Posterior vena cava (tissue), 2 donors: ENCODE results near the gene TM6SF1. TPM values are rescaled to one million over a fixed set of nuclear protein-coding genes. Genes with fewer than 3 reads are reported as not detected.
"Not testable (repeated sequence)": the region's sequence is repeated elsewhere in the genome, so short reads cannot be mapped to it uniquely, and the experiment has no call there.

ENCODE experiments used
- DNase-seq: peaks from one replicate; pipeline ENCODE4 v3.0.0-alpha.2; 2020; ENCODE audit warnings: low spot score
- intact Hi-C, 2 donors: fragments of 100-400 bp; cut with DNase I; formaldehyde crosslinking; loops; one replicate each; pipeline versions ENCODE4 v1.14.1 to v1.14.2; 2022 to 2023
- total RNA-seq, 2 donors: library from RNA; stranded (reverse); fragmentation: NEBNext Ultra II Directional; extraction: Animal tissue kit (Norgen Biotek cat#: 25700); gene quantifications; one replicate each; pipeline ENCODE4 v1.2.1, GENCODE V29; 2021
- donor health status: DM: yes; HTN: yes; CAD: no.
- donor health status: DM: yes; HTN: yes; CAD: no.

TM6SF1 gene
- total RNA-seq, 2 donors from 2014 or later, result 6.9 to 8.1 TPM

- intact Hi-C loops, result no loop called here
- DNase-seq, result no peak
These were observed 24.6 kb upstream of the TM6SF1 start for GRCh38 chr15:83082730-83083386.

GRCh38 chr15:83085461-83085860 lies 22.0 kb upstream of the TM6SF1 start:
- intact Hi-C loops, DNase-seq: not testable (repeated sequence)

- DNase-seq, intact Hi-C loops: not testable (repeated sequence)
These were observed 21.4 kb upstream of the TM6SF1 start for GRCh38 chr15:83085864-83086552.

DNA sequence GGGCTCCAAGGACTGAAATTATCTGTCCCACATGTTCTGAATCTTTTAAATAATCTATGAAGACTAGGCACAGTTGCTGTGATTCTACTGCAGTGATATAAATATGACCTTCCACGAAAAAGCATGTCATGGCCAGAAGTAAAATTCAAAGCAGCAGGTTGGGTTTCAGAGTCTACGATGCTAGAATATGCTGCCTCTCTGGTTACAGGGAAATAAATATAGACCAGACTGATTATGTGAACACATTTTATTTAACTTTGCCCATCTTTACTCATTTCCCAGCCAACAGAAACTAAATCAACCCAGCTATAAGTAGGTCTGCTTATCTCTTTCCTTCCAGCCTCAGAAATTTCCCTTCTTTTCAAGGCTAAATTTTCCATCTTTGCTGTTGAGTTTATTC lies 19.9 kb upstream of the TM6SF1 start:
- intact Hi-C loops, result no loop called here
- DNase-seq, result no peak

DNA sequence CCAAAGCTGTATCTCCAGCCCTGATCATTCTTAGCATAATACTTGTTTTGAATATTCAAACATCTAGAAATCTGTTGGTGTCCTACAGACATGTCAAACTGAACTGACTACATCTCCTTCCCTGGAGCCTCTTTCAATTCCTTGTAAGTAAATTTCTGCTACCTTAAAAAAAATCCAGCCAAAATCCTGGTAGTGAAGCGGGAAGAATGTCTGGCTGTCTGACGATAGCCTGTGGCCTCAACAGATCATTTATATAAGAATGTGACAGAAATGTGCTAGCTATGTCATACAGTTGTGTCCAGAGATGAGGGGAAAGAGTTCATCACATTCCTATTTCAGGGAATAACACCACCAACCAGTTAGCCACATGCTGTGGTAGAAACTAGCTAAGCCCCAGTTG lies 18.6 kb upstream of the TM6SF1 start:
- intact Hi-C loops, result no loop called here
- DNase-seq, result no peak

- DNase-seq, result no peak
- intact Hi-C loops, result no loop called here
These were observed 17.0 kb upstream of the TM6SF1 start for GRCh38 chr15:83090465-83090864.

GRCh38 chr15:83091965-83092308 lies 15.5 kb upstream of the TM6SF1 start:
- intact Hi-C loops, DNase-seq: not testable (repeated sequence)

DNA sequence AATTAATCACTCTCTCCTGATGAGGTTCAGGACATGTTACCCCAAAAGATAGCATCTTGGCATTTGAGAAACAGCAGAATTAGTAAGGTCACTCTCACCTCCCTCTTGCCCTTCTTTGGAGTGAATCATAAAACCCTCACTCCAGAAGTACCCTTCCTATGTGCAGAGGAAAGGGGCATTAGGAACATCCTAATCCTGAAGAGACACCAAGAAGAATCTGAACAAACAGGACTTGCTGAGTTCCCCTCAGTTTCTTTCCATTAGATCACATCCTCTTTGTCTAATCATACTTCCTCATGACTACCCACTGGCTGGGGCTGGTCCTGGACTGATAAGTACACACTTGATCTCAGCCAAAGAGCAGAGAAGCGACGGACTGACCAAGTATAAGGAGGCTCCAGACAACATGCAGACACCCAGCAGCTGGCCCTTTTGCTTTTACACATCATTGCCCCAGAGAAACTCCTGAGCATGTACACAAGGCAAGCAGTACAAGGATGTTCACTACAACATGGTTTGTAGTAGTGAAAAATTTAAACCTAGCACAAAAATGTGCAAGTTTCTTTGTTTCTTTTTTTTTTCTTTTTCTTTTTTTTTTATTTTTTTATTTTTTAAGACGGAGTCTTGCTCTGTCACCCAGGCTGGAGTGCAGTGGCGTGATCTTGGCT lies 15.0 kb upstream of the TM6SF1 start:
- intact Hi-C loops, result no loop called here
- no peak for DNase-seq

- no peak for DNase-seq
- intact Hi-C loops, result no loop called here
These were observed 12.9 kb upstream of the TM6SF1 start for GRCh38 chr15:83094583-83094982.

DNA sequence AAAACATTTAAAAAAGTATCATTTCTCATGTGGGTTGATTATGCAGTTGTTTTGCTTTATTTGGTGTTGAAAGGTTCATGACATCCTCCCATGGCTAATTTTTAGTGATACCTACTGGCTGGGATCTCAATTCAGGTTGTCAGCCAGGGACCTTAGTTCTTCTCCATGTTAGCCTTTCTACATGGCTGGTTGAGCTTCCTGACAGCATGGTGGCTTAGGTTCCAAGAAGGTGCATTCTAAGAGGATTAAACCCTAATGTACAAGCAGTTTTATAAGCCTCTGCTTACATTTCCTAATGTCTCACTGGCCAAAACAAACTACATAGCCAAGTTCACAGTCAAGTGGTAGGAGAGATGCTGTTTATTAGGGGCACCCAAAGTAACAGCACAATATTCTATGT lies 9.4 kb upstream of the TM6SF1 start:
- no peak for DNase-seq

DNA sequence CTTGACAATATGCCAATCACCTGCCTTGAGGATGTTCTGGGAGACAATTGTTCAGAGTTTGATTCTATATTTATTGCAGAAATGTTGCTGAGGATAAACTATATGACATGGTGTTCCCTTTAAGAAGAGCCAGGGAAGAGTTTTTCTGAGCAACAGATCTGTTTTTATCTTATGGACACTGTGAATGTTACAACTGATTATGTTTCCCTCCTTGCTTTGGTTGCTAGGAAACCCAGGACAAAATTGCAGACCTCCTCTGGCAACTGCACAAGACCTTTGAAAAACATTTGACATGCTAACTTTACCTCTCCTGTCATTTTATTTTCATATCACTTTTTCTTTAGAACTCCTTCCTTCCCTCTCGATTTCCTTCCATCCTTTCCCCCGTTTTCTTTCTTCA lies 8.2 kb upstream of the TM6SF1 start:
- no peak for DNase-seq
- intact Hi-C loops, result no loop called here

More for the DNA sequence above, 9.4 kb upstream of the TM6SF1 start:
- intact Hi-C loops, result no loop called here

DNA sequence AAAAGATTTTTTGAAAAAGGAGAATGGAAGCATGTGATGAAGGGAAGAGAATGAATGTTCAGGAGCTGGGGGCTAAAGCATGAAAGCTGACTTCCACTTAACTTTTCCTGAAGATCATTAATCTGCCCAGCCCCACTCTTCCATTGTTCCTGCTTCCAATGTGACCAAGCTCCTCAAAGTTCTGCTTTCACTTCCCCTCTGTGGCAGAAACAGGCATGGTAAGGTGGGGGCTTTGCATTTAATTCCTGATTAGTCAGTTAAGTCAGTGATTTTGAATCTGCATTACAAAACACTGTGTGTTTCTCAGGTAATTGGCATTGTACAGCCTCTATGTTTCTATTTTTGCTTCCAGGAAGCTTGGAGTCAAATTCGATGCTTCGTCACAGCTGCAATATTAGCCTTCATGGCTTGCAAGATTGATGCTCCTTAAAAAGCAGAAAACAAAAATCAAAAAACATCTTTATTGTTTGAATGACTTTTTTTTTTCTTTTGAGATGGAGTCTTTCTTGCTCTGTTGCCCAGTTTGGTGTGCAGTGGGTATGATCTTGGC lies 7.3 kb upstream of the TM6SF1 start:
- intact Hi-C loops, result no loop called here
- DNase-seq, result no peak

- intact Hi-C loops, result no loop called here
- DNase-seq, result no peak
These were observed 5.1 kb upstream of the TM6SF1 start for GRCh38 chr15:83102346-83102745.

GRCh38 chr15:83104141-83104540 lies 3.3 kb upstream of the TM6SF1 start:
- DNase-seq, result no peak
- intact Hi-C loops, result no loop called here

- intact Hi-C loops, result no loop called here
- no peak for DNase-seq
These were observed 2.0 kb upstream of the TM6SF1 start for GRCh38 chr15:83105440-83105839.

- intact Hi-C loops, result no loop called here
- DNase-seq, result no peak
These were observed 366 bp downstream of the TM6SF1 start for GRCh38 chr15:83107841-83108181.

GRCh38 chr15:83108266-83109219 lies 1.1 kb downstream of the TM6SF1 start:
- DNase-seq, result peak; percentile 90
- intact Hi-C loops, result no loop called here

- DNase-seq, result no peak
- intact Hi-C loops, result no loop called here
These were observed 2.1 kb downstream of the TM6SF1 start for GRCh38 chr15:83109532-83109931.

DNA sequence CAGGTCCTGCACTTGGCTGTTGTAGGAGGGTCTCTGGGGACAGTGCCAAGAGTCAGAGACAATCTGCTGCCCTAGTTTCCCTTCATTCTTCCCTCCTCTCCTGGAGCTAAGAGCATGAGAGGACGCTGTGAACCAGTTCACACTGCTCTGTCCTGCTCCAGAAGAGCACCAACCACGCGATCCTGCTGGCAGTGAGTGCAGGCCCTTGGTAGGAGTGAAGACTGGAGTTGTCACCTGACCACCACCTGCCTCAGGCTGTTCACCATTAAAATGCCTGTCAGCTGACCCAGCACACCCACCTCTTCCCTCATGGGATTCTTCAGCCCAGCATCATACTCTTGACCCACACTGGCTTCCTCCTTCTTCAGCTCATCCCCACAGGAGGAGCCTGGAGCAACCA lies 2.9 kb downstream of the TM6SF1 start:
- intact Hi-C loops, result no loop called here
- no peak for DNase-seq

GRCh38 chr15:83111149-83111548 lies 3.7 kb downstream of the TM6SF1 start:
- DNase-seq, result no peak
- intact Hi-C loops, result no loop called here
